ENCODE results near the gene EHD3. TPM values are rescaled to one million over a fixed set of nuclear protein-coding genes. Genes with fewer than 3 reads are reported as not detected.

Gene EHD3
- total and polyA plus RNA-seq, 10 donors = 4.6 to 27.2 (median 14.2) TPM

GRCh38 chr2:31260870-31261269, 26.9 kb downstream of the EHD3 start:
- 86 to 98% (median 95%) methylated on average over 4 of the region's 4 CpGs for WGBS, 5 donors

GRCh38 chr2:31263636-31264190, 29.8 kb downstream of the EHD3 start:
- Histone ChIP-seq H3K27me3 (replicated peaks in 1 of 7) (no peaks in the 10 kb centered on the region), H3K4me3 (no peak overlapping the region), H3K27ac (no peak overlapping the region), H3K9me3 (no peaks in the 10 kb centered on the region), H3K36me3 (peaks cover 0 to 75% (median 16%) of the 10 kb centered on the region in 6 donors), H3K4me1 (peaks cover 0 to 7% (median 0%) of the 10 kb centered on the region in 6 donors)
- intact Hi-C loops (cut with DNase I; ENCODE audit: low total_unique reads) = no loop called here
- no peak for DNase-seq
- 80 to 93% (median 90%) methylated on average over 3 of the region's 3 CpGs for WGBS, 5 donors
- TF ChIP-seq POLR2AphosphoS5 (IDR thresholded peaks at IDR 0.05) (no peak), CTCF (IDR thresholded peaks at IDR 0.05 in 8 of 11, conservative IDR thresholded peaks at IDR 0.05 in 3 of 11) (no peak), POLR2A (IDR thresholded peaks at IDR 0.05) (no peak)

More at GRCh38 chr2:31260870-31261269, 26.9 kb downstream of the EHD3 start:
- H3K4me1 ChIP-seq = peaks cover 6 to 35% (median 21%) of the 10 kb centered on the region in 6 donors
- no peak for TF ChIP-seq POLR2AphosphoS5 (IDR thresholded peaks at IDR 0.05)
- no peak for TF ChIP-seq POLR2A (IDR thresholded peaks at IDR 0.05)
- no peak for TF ChIP-seq CTCF (IDR thresholded peaks at IDR 0.05 in 8 of 11, conservative IDR thresholded peaks at IDR 0.05 in 3 of 11)
- no peaks in the 10 kb centered on the region for H3K9me3 ChIP-seq
- H3K27me3 ChIP-seq (replicated peaks in 1 of 7) = no peaks in the 10 kb centered on the region
- intact Hi-C loops (cut with DNase I; ENCODE audit: low total_unique reads) = no loop called here
- no peak for DNase-seq
- H3K36me3 ChIP-seq = peaks cover 0 to 55% (median 14%) of the 10 kb centered on the region in 6 donors
- H3K27ac ChIP-seq = no peak overlapping the region
- H3K4me3 ChIP-seq = no peak overlapping the region

- no peak overlapping the region for H3K27ac ChIP-seq
- no peak for DNase-seq
- H3K4me3 ChIP-seq = no peak overlapping the region
- intact Hi-C loops (cut with DNase I; ENCODE audit: low total_unique reads) = no loop called here
- peaks cover 0 to 74% (median 16%) of the 10 kb centered on the region in 6 donors for H3K36me3 ChIP-seq
- no peaks in the 10 kb centered on the region for H3K9me3 ChIP-seq
- no peaks in the 10 kb centered on the region for H3K27me3 ChIP-seq (replicated peaks in 1 of 7)
- no peak for TF ChIP-seq POLR2AphosphoS5 (IDR thresholded peaks at IDR 0.05)
- no peak for TF ChIP-seq POLR2A (IDR thresholded peaks at IDR 0.05)
- no peak for TF ChIP-seq CTCF (IDR thresholded peaks at IDR 0.05 in 8 of 11, conservative IDR thresholded peaks at IDR 0.05 in 3 of 11)
- peaks cover 0 to 9% (median 0%) of the 10 kb centered on the region in 6 donors for H3K4me1 ChIP-seq
- WGBS, 5 donors = 82 to 98% (median 94%) methylated on average over 6 of the region's 6 CpGs
Observed at GRCh38 chr2:31265234-31265633, 31.3 kb downstream of the EHD3 start.

GRCh38 chr2:31266804-31267203, 32.9 kb downstream of the EHD3 start:
- no peak for DNase-seq
- no peaks in the 10 kb centered on the region for H3K27me3 ChIP-seq (replicated peaks in 1 of 7)
- no peaks in the 10 kb centered on the region for H3K9me3 ChIP-seq
- H3K27ac ChIP-seq = no peak overlapping the region
- no peak for TF ChIP-seq POLR2AphosphoS5 (IDR thresholded peaks at IDR 0.05)
- no peak for TF ChIP-seq CTCF (IDR thresholded peaks at IDR 0.05 in 8 of 11, conservative IDR thresholded peaks at IDR 0.05 in 3 of 11)
- TF ChIP-seq POLR2A (IDR thresholded peaks at IDR 0.05) = no peak
- peaks cover 0 to 16% (median 0%) of the 10 kb centered on the region in 6 donors for H3K4me1 ChIP-seq
- H3K4me3 ChIP-seq = no peak overlapping the region
- intact Hi-C loops (cut with DNase I; ENCODE audit: low total_unique reads) = no loop called here
- WGBS, 5 donors = 86 to 95% (median 93%) methylated on average over 6 of the region's 6 CpGs
- H3K36me3 ChIP-seq = peaks cover 0 to 59% (median 6%) of the 10 kb centered on the region in 6 donors

Measured in spleen (tissue), 11 donors.